ENCODE results near the gene TBX20.
"Not testable (repeated sequence)": the region's sequence is repeated elsewhere in the genome, so short reads cannot be mapped to it uniquely, and the experiment has no call there.

Gene TBX20

DNA sequence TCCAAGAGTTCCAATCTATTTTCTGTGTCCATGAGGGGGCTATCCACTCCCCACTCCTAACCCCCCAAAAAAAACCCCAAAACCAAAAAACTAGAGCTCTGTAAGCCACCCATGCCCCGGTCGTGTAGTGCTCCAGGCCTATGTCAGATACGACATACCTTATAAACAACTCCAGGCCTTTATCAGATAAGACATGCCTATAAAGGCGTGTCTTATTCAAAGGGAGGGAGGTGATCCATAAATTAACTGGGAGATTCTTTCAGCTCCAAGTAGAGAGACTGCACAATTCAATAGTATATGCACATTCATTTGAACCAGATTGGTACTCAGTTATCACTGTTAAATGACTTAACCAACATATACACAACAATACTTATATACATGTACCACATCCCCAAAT, 62.3 kb downstream of the TBX20 start:
- not testable (repeated sequence) for DNase-seq (ENCODE audit: low spot score in 2 of 2); ATAC-seq (replicated peaks; ENCODE audit: extremely low read depth, poor library complexity, severe bottlenecking); H3K4me3 Mint-ChIP-seq; H3K27ac Mint-ChIP-seq (ENCODE audit: low read depth); H3K36me3 Mint-ChIP-seq (ENCODE audit: insufficient read depth); H3K4me1 Mint-ChIP-seq; H3K9me3 Mint-ChIP-seq
- H3K27me3 Mint-ChIP-seq = peaks cover 40% of the 10 kb centered on the region

GRCh38 chr7:35190146-35190773, 63.6 kb downstream of the TBX20 start:
- not testable (repeated sequence) for DNase-seq (ENCODE audit: low spot score in 2 of 2); H3K27ac Mint-ChIP-seq (ENCODE audit: low read depth); H3K36me3 Mint-ChIP-seq (ENCODE audit: insufficient read depth); ATAC-seq (replicated peaks; ENCODE audit: extremely low read depth, poor library complexity, severe bottlenecking); H3K4me1 Mint-ChIP-seq; H3K9me3 Mint-ChIP-seq; H3K4me3 Mint-ChIP-seq
- H3K27me3 Mint-ChIP-seq = peaks cover 41% of the 10 kb centered on the region

DNA sequence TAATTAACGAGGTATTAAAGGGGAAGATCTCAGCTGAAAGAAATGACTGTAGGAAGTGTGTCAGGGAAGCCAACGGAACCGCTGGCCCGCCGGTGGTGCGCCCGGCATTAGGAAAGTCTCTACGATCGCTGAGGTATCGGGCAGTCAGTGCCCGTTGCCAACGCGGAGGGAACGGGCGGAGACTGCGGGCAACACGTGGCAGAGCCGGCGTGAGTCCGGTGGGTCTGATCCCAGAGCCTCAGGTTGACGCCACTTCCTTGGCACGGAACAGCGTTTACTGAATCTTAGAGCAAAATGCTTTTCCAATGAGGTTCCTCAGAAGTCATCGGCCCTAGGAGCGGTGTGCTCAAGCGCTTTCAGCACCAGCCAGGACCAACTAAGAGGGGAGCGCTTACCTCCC, 67.1 kb downstream of the TBX20 start:
- DNase-seq (ENCODE audit: low spot score in 2 of 2); H3K4me1 Mint-ChIP-seq; ATAC-seq (replicated peaks; ENCODE audit: extremely low read depth, poor library complexity, severe bottlenecking); H3K27ac Mint-ChIP-seq (ENCODE audit: low read depth); H3K36me3 Mint-ChIP-seq (ENCODE audit: insufficient read depth); H3K9me3 Mint-ChIP-seq: not testable (repeated sequence)
- Mint-ChIP-seq H3K4me3 (peak overlapping the region; percentile 67), H3K27me3 (peaks cover 34% of the 10 kb centered on the region)

GRCh38 chr7:35185908-35186731, 67.8 kb downstream of the TBX20 start:
- Mint-ChIP-seq H3K27ac (ENCODE audit: low read depth) (no peak overlapping the region), H3K4me1 (peaks cover 7% of the 10 kb centered on the region), H3K36me3 (ENCODE audit: insufficient read depth) (no peaks in the 10 kb centered on the region), H3K27me3 (peaks cover 34% of the 10 kb centered on the region), H3K4me3 (peak overlapping the region; percentile 67), H3K9me3 (no peaks in the 10 kb centered on the region)
- ATAC-seq (replicated peaks; ENCODE audit: extremely low read depth, poor library complexity, severe bottlenecking) (peak; percentile 49), DNase-seq (ENCODE audit: low spot score in 2 of 2) (no peak)

DNA sequence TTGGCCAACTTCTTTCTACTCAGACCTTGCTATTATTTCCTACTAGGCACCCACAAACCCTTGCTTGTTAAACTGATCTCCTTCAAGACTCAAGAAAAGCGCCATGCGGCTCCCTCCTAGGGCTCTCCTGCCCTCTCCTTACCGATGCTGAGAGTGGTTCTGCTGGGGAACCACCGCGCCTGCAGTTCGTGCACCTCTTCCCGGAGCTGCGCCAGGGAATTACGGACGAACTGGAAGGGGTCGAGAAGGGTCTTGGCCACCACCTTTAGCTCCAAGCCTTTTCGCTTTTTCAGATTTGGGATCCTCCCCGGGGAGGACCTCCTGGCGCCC, 68.4 kb downstream of the TBX20 start:
- H3K27ac Mint-ChIP-seq (ENCODE audit: low read depth); H3K36me3 Mint-ChIP-seq (ENCODE audit: insufficient read depth); DNase-seq (ENCODE audit: low spot score in 2 of 2); H3K9me3 Mint-ChIP-seq; ATAC-seq (replicated peaks; ENCODE audit: extremely low read depth, poor library complexity, severe bottlenecking); H3K4me1 Mint-ChIP-seq; H3K4me3 Mint-ChIP-seq: not testable (repeated sequence)
- H3K27me3 Mint-ChIP-seq = peaks cover 34% of the 10 kb centered on the region

GRCh38 chr7:35184961-35185360, 68.9 kb downstream of the TBX20 start:
- H3K27ac Mint-ChIP-seq (ENCODE audit: low read depth); H3K4me1 Mint-ChIP-seq; H3K36me3 Mint-ChIP-seq (ENCODE audit: insufficient read depth); H3K9me3 Mint-ChIP-seq; ATAC-seq (replicated peaks; ENCODE audit: extremely low read depth, poor library complexity, severe bottlenecking); DNase-seq (ENCODE audit: low spot score in 2 of 2); H3K4me3 Mint-ChIP-seq: not testable (repeated sequence)
- H3K27me3 Mint-ChIP-seq = peaks cover 34% of the 10 kb centered on the region

- not testable (repeated sequence) for H3K4me3 Mint-ChIP-seq; H3K9me3 Mint-ChIP-seq; H3K4me1 Mint-ChIP-seq; H3K27ac Mint-ChIP-seq (ENCODE audit: low read depth); H3K36me3 Mint-ChIP-seq (ENCODE audit: insufficient read depth); ATAC-seq (replicated peaks; ENCODE audit: extremely low read depth, poor library complexity, severe bottlenecking); DNase-seq (ENCODE audit: low spot score in 2 of 2)
- peaks cover 34% of the 10 kb centered on the region for H3K27me3 Mint-ChIP-seq
Measured at GRCh38 chr7:35183873-35184503, 69.9 kb downstream of the TBX20 start.

- DNase-seq (ENCODE audit: low spot score in 2 of 2); H3K27ac Mint-ChIP-seq (ENCODE audit: low read depth); H3K4me1 Mint-ChIP-seq; H3K4me3 Mint-ChIP-seq; ATAC-seq (replicated peaks; ENCODE audit: extremely low read depth, poor library complexity, severe bottlenecking); H3K36me3 Mint-ChIP-seq (ENCODE audit: insufficient read depth); H3K9me3 Mint-ChIP-seq: not testable (repeated sequence)
- peaks cover 41% of the 10 kb centered on the region for H3K27me3 Mint-ChIP-seq
Measured at GRCh38 chr7:35180665-35181064, 73.2 kb downstream of the TBX20 start.

GRCh38 chr7:35173176-35173575, 80.7 kb downstream of the TBX20 start:
- H3K27me3 Mint-ChIP-seq = peaks cover 48% of the 10 kb centered on the region
- not testable (repeated sequence) for H3K4me3 Mint-ChIP-seq; H3K36me3 Mint-ChIP-seq (ENCODE audit: insufficient read depth); H3K27ac Mint-ChIP-seq (ENCODE audit: low read depth); DNase-seq (ENCODE audit: low spot score in 2 of 2); ATAC-seq (replicated peaks; ENCODE audit: extremely low read depth, poor library complexity, severe bottlenecking); H3K9me3 Mint-ChIP-seq; H3K4me1 Mint-ChIP-seq

DNA sequence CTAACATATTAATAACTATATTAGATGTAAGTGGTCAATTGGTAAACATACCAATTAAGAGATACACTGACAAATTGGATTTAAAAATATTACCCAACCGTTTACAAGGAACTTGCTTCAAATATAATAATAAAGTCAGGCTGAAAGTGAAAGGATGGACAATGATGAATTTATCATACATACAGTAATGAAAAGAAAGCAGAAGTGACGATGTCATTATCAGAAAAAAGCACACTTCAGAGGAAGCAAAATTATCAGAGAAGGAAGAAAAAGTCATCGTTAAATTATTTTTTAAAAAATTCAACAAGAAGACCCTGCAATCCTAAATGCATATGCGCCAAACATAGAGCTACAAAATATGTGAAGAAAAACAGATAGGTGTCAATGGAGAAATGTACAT, 81.8 kb downstream of the TBX20 start:
- H3K9me3 Mint-ChIP-seq; ATAC-seq (replicated peaks; ENCODE audit: extremely low read depth, poor library complexity, severe bottlenecking); H3K4me1 Mint-ChIP-seq; H3K4me3 Mint-ChIP-seq; H3K27ac Mint-ChIP-seq (ENCODE audit: low read depth); DNase-seq (ENCODE audit: low spot score in 2 of 2); H3K36me3 Mint-ChIP-seq (ENCODE audit: insufficient read depth): not testable (repeated sequence)
- peaks cover 44% of the 10 kb centered on the region for H3K27me3 Mint-ChIP-seq

- H3K27me3 Mint-ChIP-seq = peaks cover 44% of the 10 kb centered on the region
- not testable (repeated sequence) for H3K9me3 Mint-ChIP-seq; ATAC-seq (replicated peaks; ENCODE audit: extremely low read depth, poor library complexity, severe bottlenecking); H3K4me1 Mint-ChIP-seq; DNase-seq (ENCODE audit: low spot score in 2 of 2); H3K36me3 Mint-ChIP-seq (ENCODE audit: insufficient read depth); H3K4me3 Mint-ChIP-seq; H3K27ac Mint-ChIP-seq (ENCODE audit: low read depth)
Measured at GRCh38 chr7:35167658-35168057, 86.2 kb downstream of the TBX20 start.

GRCh38 chr7:35167158-35167557, 86.7 kb downstream of the TBX20 start:
- H3K27me3 Mint-ChIP-seq = peaks cover 47% of the 10 kb centered on the region
- not testable (repeated sequence) for H3K4me1 Mint-ChIP-seq; DNase-seq (ENCODE audit: low spot score in 2 of 2); H3K4me3 Mint-ChIP-seq; H3K27ac Mint-ChIP-seq (ENCODE audit: low read depth); H3K36me3 Mint-ChIP-seq (ENCODE audit: insufficient read depth); ATAC-seq (replicated peaks; ENCODE audit: extremely low read depth, poor library complexity, severe bottlenecking); H3K9me3 Mint-ChIP-seq
